HG03139 (cell line): ENCODE data around the gene STARD10.

Experiments
- ATAC-seq: cut with Tn5 transposase; IDR thresholded peaks from one replicate; pipeline ENCODE4 v1.9.1; 2021; ENCODE audit not compliant: unreplicated experiment

Gene STARD10

GRCh38 chr11:72711141-72711540, 82.7 kb downstream of the STARD10 start:
- no peak for ATAC-seq

GRCh38 chr11:72710278-72710677, 83.6 kb downstream of the STARD10 start:
- no peak for ATAC-seq

- ATAC-seq, result no peak
Observed at GRCh38 chr11:72709478-72710238, 84.2 kb downstream of the STARD10 start.

- ATAC-seq, result no peak
Observed at GRCh38 chr11:72707032-72707431, 86.8 kb downstream of the STARD10 start.

GRCh38 chr11:72706579-72706978, 87.3 kb downstream of the STARD10 start:
- ATAC-seq, result no peak

- no peak for ATAC-seq
Observed at GRCh38 chr11:72705442-72706365, 88.1 kb downstream of the STARD10 start.

GRCh38 chr11:72704783-72705265, 89.0 kb downstream of the STARD10 start:
- no peak for ATAC-seq
